HG03378 (cell line): ENCODE results near the gene MAML3.
"Not testable (repeated sequence)": the region's sequence is repeated elsewhere in the genome, so short reads cannot be mapped to it uniquely, and the experiment has no call there.

Experiments
- ATAC-seq: cut with Tn5 transposase; IDR thresholded peaks from one replicate; pipeline ENCODE4 v1.9.1; 2021; ENCODE audit warnings: mild to moderate bottlenecking, moderate library complexity; ENCODE audit not compliant: unreplicated experiment

MAML3 gene

DNA sequence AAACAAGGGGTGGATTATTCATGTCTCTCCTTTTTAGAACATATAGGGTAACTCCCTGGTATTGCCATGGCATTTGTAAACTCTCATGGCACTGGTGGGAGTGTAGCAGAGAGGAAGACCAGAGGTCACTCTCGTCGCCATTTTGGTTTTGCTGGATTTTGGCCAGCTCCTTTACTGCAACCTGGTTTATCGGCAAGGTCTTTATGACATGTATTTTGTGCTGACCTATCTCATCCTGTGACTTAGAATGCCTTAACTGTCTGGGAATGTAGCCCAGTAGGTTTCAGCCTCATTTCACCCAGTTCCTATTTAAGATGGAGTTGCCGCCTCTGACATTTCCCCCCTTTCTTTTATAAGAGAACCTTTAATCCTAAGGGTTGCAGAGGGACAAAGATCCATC lies 442.5 kb downstream of the MAML3 start:
- ATAC-seq = no peak

DNA sequence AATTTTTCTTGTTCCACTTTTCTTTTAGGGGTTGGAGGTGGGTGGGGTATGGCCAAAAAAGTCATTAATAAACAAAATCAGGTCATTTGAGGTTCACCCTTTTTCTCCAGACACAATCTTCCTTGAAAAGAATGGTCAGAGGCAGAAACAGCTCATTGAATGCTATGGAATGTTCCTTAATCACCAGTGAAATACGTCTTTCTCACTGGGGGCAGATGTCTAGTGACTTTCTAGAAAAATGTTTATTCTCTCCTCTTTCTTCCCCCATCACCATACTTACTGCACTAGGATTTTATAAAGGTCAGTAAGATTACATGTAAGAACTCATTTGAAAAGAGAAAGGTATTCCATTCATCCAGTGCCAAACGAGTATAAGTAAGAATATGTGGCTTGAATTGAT lies 443.9 kb downstream of the MAML3 start:
- no peak for ATAC-seq

DNA sequence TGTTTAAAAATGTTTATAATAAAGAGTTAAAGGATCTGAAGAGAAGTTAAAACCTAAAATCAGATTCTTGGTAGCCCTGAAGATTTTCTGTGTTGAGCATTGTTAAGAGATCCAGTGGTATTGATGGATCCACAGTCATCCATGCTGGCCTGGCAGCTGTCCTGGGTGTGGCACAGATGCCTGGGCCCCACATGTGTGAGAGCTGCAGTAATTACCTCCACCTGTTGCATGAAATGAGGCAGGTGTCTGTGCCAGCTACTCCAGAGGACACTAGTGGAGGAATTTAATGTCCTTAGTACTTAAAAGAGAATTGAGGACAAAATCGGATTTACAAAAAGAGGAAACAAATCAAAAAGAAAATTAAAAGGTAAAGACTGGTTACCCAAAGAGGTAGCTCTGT lies 444.3 kb downstream of the MAML3 start:
- no peak for ATAC-seq

DNA sequence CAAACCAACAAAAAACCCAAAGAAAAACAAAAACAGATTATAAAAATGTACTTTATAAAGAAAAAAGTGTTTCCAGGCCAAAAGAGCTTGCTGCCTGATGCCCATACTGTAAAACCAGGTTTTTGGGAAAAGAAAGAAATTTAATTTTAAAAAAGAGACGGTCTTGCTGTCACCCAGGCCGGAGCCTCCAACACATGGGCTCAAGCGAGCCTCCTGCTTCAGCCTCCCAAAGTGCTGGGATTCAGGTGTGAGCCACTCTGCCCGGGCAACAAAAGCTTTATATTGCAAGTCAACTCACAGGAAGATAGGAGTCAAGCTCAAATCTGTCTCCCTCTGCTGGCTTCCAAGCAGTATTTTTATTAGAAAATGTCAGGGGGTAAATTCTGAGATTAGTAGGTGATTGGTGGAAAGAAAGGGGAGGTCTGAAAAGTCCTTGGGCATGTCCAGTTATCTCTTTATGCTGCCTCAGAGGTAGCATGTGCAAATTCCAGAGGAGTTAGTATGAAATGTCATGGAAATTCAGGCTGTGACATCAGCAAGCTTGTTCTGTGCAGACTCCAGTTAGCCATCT lies 449.0 kb downstream of the MAML3 start:
- no peak for ATAC-seq

DNA sequence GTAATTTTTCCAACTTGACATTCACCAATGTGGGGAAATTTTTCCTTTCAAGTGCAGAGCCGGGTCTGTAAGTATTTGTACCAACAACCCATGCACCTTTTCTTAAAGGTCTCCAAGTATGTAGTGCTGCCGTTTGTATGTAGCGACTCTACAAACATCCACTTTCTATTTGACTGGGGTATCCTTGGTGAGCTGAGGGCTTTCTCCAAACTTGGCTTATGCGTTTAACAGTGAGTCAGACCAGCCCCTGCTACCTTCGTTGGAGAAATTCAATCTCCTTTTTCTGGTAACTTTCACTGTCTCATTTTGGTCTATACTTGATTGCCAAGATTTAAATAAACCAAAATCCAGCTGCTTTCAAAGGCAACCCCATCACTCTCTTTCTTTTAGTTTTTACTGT lies 453.4 kb downstream of the MAML3 start:
- no peak for ATAC-seq

DNA sequence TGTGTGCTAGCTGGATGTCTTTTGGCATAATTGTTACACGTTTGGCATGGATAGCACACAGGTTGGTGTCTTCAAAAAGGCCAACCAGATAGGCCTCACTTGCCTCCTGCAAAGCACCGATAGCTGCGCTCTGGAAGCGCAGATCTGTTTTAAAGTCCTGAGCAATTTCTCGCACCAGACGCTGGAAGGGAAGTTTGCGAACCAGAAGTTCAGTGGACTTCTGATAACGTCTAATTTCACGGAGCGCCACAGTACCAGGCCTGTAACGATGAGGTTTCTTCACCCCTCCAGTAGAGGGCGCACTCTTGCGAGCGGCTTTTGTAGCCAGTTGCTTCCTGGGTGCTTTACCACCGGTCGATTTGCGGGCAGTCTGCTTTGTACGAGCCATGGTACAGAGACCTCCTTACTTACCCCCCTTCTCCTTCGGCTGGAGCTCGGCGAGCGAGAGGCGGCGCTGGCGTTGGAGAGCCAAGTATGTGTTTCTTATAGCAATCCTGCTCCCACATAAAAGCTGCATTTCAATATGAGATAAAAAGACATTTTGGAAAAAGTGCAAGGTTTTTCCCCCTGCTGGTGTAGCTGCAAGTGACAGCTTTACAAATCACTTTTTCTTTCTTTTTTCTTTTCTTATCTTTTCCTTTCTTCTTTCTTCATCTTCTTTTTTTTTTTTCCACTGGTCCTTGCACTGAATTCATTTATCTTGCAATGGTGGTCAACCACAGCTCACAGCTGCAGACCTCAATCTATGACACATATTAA lies 455.6 kb downstream of the MAML3 start:
- not testable (repeated sequence) for ATAC-seq

DNA sequence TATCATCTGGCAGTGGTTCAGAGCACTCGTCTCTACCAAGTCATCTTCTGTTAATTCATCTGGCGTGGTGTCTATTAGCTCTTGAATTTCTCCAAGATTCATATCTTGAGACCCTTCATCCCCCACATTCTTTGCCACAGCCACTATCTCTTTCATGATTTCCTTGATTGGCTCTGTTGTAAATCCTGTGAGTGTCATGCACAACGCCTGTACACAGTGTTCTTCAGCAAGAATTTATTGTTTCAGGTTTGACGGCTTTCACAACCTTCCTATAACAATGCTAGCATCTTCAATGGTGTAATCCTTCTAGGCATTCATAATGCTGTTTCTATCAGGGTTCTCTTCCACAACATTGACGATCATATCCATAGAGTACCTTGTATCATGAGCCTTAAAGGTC lies 457.5 kb downstream of the MAML3 start:
- ATAC-seq = no peak

DNA sequence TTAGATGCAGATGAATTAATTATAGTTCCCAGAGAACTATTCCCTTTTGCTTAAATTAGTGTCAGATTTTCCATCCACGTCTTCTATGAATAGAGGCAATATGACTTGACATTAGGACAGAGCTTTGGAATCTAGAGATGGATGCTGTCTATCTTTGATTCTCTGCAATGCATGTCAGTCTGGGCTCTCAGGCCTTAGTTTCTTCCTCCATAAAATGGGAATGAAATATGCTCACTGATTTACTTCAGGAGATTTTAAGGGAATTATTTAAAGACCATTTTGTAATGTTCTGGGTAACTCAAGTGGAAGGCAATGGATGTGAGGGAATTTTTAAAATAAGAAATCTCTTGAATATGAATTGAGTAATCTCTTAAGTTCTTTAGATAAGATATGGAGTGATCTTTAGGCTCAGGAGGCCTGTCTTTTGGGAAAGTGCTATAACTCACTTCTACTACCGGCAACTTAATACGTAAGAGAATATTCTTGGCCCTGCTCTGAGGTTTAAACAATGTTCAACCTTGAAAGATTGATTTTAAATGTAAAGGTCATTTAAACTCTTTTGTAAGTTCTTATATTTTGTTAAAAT lies 459.4 kb downstream of the MAML3 start:
- ATAC-seq = no peak

DNA sequence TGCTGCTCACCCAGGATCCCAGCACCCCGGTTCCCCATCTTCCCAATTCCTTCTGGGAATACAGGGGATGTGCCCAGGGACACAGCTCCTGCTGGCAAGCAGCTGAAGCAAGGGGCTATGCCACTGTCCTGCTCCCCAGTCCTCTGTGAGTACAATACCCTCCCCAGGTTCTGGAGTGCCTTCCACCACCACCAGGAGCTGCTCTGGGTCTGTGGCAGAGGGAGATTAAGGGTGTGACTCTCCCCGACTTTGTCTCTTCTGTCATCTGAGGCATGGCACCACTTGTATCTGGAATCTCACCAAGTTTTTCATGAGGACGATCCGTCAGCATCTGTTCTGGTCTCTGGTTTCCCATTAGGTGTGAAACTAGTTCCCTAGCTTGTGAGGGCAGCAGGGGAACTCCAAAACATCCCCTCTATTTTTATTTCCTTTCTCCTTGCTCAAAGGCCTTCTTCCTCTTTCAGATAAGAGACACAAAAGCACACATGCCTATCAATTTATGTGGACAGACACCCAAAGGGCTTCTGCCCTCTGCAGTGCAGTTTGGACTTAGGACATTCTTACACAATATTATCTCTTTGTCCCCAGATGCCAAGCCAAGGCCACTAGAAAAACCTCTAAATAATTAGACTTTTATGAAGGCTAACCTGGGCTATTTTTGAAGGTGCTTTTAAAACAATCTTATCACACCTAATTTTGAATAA lies 461.5 kb downstream of the MAML3 start:
- ATAC-seq = no peak

DNA sequence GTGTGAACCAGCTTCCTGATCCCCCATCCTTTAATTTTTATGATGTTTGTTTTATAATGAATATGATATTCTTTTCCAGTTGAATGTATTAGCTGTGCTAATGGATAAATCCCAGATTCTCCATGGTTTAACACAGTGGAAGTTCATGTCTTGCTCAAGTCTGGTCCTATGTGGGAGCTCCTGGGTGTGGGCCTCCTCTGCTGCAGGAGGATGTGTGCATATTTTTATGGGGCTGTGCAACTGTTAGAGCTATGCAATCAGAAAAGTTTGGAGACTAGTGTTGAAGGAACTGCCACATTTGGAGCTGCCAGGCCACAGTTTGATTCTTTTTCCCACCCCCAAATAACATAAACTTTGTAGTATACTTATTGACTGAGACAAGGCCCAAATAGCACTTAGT lies 463.6 kb downstream of the MAML3 start:
- no peak for ATAC-seq

DNA sequence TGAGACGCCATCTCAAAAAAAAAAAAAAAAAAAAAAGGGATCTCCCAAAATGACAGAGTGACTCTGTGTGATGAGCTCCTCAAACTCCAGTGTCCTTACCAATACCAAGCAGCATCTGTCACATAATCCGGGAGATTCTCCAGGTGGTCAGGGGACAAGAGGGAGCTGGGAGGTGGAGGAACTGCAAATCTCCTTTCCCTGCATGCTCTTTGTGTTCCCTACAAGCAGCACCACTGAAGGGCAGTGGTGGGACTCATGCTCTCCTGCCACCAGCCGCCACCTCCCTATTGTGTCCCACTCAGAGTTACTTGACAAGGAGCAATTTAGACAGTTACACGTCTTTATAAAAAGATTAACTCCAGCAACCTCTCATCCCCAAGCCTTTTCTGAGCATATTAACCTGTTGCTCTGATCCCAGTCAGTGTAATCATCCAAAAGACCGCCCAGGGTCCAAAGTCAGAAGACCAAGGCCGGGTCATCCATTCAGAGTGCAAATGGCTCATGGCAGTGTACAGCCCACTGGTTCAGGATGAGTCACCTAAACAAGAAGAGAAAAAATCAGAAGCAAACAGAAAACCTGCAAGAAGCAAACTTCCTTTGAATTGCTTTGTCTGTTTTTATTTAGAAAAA lies 464.8 kb downstream of the MAML3 start:
- no peak for ATAC-seq

DNA sequence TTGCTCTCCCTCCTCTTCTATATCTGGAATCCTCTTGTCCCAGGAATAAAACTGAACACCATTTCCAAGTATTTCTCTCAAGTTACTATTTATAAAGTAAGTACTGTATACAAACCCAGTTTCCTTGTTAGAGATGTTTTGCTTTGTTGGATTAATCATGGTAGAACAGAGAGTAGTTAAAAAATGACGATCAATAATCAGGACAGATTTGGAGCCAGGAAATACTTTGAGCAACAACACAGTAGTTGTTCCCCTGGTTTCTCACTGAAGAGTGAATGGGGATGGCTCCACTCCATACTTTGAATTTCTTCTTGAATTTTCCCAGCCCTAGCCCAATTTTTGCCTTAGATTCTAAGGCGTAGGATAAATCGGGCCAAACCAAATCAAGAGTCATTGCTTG lies 467.0 kb downstream of the MAML3 start:
- no peak for ATAC-seq

DNA sequence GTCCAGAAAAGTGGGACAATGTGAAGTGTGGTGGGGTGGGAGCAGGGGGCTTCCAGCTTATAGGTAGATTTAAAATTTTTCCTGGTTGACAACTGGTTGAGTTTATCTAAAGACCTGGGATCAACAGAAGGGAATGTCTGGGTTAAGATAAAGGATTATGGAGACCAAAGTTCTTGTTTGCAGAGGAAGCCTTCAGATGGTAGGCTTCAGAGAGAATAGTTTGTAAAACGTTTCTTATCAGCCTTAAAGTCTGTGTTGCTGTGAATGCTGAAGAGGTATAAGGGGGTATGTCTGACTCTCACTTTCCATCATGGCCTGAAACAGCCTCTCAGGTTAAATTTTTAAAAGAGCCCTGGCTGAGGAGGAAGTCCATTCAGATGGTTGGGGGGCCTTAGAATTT lies 467.9 kb downstream of the MAML3 start:
- no peak for ATAC-seq

DNA sequence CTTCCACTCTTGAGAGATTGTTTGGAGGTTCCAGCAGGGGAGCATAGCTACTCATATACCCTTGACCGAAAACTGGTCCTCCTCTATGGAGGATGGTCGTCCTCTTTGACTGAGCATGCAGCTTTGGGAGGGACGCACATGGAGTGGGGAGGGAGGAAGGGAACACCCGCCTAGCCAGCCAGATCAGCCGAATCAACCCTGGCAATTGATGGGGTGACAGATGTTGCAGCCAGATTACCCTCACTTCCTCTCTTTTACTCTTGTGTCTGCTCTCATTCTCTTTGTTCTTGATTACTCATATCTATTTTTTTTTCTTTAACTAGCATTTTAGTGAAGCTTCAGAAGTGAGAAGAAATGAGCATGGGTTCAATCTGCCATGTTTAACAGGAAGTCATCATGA lies 468.8 kb downstream of the MAML3 start:
- ATAC-seq = no peak

DNA sequence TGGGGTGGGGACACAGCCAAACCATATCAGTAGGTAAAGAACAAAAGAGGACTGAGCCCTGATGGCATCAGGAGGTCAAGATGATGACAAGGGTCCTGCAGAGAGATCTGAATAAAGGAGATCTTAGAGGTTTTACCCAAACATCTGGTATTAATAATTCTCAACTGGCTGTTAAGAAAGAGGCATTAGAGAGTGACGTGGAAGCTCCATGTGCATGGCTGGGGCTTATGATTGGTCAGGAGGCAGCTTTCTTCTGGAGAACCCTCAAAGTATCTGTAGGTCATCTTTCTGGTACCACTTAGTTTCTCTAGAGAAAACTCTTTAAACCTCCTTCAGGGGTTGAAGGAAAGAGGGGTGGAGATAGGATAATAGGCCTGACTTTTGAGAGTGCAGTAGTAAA lies 469.6 kb downstream of the MAML3 start:
- no peak for ATAC-seq

DNA sequence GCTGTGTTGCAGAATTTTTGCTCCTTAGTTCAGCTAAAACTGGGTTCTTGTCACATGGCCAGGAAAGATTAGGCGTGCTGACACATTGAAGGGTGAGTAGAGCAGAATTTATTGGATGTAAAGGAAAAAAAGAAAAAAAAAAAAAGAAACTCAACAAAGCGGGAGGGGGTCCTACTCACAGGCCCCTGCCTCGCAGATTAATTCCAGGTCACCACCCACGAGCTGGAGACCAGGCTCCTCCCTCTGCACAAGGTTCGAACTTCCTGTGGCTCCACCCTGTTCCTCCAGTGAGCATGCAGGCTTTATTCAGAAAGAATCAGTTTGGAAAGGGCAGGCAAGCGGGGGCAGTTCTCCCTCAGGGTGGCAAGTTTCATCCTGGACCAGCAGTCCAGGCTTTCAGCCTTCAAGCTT lies 471.2 kb downstream of the MAML3 start:
- no peak for ATAC-seq

DNA sequence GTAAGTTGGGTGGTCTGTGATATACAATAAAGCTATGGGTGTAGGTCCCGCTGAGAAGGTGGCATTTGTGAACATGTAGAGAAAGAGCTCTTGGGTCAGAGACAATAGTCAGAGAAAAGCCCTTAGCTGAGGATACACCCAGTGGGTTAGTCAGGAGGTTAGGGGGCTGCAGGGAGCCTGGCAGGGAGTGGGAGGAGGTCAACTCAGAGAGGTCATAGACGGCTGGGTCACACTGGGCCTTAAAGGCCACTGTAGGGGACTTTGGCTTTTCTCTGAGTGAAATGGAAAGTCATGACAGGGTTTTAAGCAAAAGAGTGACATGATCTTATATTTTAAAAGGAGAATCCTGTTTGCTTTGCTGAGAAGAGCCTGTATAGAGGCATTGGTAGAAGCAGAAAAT lies 471.7 kb downstream of the MAML3 start:
- no peak for ATAC-seq

DNA sequence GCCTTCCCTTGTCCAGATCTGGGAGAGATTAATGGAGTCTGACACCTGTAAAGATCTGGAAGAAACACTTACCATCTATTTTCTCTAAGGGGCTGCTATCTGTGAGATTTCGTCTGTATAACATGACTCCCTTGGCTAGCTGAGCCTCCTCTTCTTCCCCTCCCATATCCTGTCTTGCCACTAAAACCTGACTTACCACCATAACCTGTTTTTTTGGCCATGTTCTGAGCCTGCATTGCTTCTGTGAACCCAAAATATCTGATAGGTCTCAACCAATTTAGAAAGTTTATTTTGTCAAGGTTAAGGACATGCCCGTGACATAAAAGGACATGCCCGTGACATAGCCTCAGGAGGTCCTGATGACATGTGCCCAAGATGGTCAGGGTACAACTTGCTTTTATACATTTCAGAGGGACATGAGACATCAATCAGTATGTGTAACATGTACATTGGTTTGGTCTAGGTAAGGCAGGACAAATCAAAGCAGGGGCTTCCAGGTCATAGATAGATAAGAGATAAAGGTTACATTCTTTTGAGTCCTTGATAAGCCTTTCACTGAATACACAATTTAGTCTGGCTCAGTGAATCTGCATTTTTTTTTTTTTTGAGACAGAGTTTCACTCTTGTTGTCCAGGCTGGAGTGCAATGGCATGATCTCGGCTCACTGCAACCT lies 476.9 kb downstream of the MAML3 start:
- no peak for ATAC-seq

DNA sequence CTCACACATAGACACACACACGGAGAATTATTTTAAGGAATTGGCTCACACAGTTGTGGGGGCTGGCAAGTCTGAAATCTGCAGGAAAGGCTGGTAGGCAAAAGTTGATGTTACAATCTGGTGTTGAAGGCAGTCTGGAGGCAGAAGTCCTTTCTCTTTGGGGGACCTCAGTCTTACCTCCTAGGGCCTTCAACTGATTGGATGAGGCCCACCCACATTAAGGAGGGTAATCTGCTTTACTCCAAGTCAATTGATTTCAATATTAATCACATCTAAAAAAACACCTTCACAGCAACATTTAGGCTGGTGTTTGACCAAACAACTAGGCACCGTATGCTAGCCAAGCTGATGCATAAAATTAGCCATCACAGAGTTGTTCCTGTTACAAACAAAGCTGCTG lies 477.6 kb downstream of the MAML3 start:
- no peak for ATAC-seq

DNA sequence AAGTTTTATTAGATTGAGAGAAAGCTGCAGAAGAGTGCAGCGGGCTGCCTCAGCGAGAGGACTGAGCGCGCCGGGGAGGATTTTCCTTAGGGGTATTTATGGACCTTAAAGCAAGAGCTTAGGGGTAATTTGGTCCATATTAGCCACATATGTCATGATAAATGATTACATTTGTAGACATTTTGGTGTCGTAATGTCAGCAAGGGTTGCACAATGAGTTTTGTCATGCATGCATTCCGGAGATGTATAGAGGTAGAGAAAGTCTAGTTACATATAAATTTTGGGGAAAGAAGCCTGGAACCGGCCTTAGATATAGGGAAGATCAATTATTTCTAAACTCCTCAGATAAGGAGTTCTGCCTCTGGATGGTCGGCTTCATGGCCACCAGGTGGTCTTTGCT lies 478.3 kb downstream of the MAML3 start:
- ATAC-seq = no peak
